Neural progenitor cell (in vitro differentiated cells): ENCODE data around the gene PRDM16.

Experiments
- CTCF ChIP-seq: fragments of 200-600 bp; sonication (generic); IDR thresholded peaks from 2 replicates; pipeline ENCODE4 v1.5.1; 2017; ENCODE audit warnings: antibody characterized with exemption, mild to moderate bottlenecking
- EZH2 ChIP-seq: fragments of 200-600 bp; sonication (generic); IDR thresholded peaks from 2 replicates; pipeline ENCODE4 v1.6.1; 2017; ENCODE audit warnings: antibody characterized with exemption, mild to moderate bottlenecking, moderate library complexity
- EZH2phosphoT487 ChIP-seq: fragments of 200-600 bp; sonication (generic); IDR thresholded peaks from 2 replicates; pipeline ENCODE4 v1.6.1; 2017; ENCODE audit warnings: antibody characterized with exemption

GRCh38 chr1:3282656-3283430, 213.8 kb downstream of the PRDM16 start:
- TF ChIP-seq CTCF = no peak
- no peak for TF ChIP-seq EZH2phosphoT487
- no peak for TF ChIP-seq EZH2
